DOHH2 (cell line): Measurements from ENCODE around the gene PGAP1.

Experiments used
- H3F3A ChIP-seq: fragments of 200-600 bp; sonication (generic), shearing (Covaris generic); 2 replicates; pipeline ENCODE4 v1.6.0; 2016; ENCODE audit warnings: antibody characterized with exemption, mild to moderate bottlenecking; ENCODE audit not compliant: control insufficient read depth, insufficient read depth
- H3K27ac ChIP-seq: fragments of 200-600 bp; sonication (generic); 2 replicates; pipeline ENCODE4 v1.5.1; 2014; ENCODE audit warnings: low read depth, mild to moderate bottlenecking, low read length, moderate library complexity
- H3K27me3 ChIP-seq: fragments of 200-600 bp; sonication (generic); 2 replicates; pipeline ENCODE4 v1.6.1; 2014; ENCODE audit warnings: mild to moderate bottlenecking, low read length, mixed read lengths; ENCODE audit not compliant: control insufficient read depth
- H3K36me3 ChIP-seq: fragments of 200-600 bp; sonication (generic); 2 replicates; pipeline ENCODE4 v1.6.1; 2014; ENCODE audit warnings: mild to moderate bottlenecking, low read length, moderate library complexity, mixed read lengths; ENCODE audit not compliant: control insufficient read depth
- H3K4me1 ChIP-seq: fragments of 200-600 bp; sonication (generic); 2 replicates; pipeline ENCODE4 v1.6.1; 2014; ENCODE audit warnings: mild to moderate bottlenecking, low read length, mixed read lengths; ENCODE audit not compliant: control insufficient read depth
- H3K4me2 ChIP-seq: fragments of 200-600 bp; sonication (generic); 2 replicates; pipeline ENCODE4 v1.6.0; 2014; ENCODE audit warnings: mild to moderate bottlenecking, low read length, moderate library complexity
- H3K4me3 ChIP-seq: fragments of 200-600 bp; sonication (generic); 2 replicates; pipeline ENCODE4 v1.5.1; 2014; ENCODE audit warnings: mild to moderate bottlenecking, low read length, mixed read lengths
- H3K79me2 ChIP-seq: fragments of 200-600 bp; sonication (generic); 2 replicates; pipeline ENCODE4 v1.6.1; 2014; ENCODE audit warnings: mild to moderate bottlenecking, low read length, mixed read lengths; ENCODE audit not compliant: control insufficient read depth
- H3K9me2 ChIP-seq: fragments of 200-600 bp; sonication (generic); replicated peaks from 2 replicates; pipeline ENCODE4 v1.6.1; 2014; ENCODE audit warnings: mild to moderate bottlenecking, low read length, mixed read lengths; ENCODE audit not compliant: control insufficient read depth
- H3K9me3 ChIP-seq: fragments of 200-600 bp; sonication (generic); 2 replicates; pipeline ENCODE4 v1.6.1; 2014; ENCODE audit warnings: antibody characterized with exemption, low read length, mixed read lengths; ENCODE audit not compliant: control insufficient read depth, insufficient read depth
- H4K20me1 ChIP-seq: fragments of 200-600 bp; sonication (generic); 2 replicates; pipeline ENCODE4 v1.6.0; 2014; ENCODE audit warnings: low read depth, mild to moderate bottlenecking, antibody characterized with exemption, low read length, moderate library complexity; ENCODE audit not compliant: control insufficient read depth, insufficient read depth
- EZH2phosphoT487 ChIP-seq: fragments of 200-600 bp; sonication (generic); IDR thresholded peaks from 2 replicates; pipeline ENCODE4 v1.6.1; 2017; ENCODE audit warnings: borderline replicate concordance, mild to moderate bottlenecking, antibody characterized with exemption, low read length, moderate library complexity, mixed read lengths
- TF ChIP-seq, protein P1 (sequence below): fragments of 200-600 bp; sonication (generic); IDR thresholded peaks from one replicate; pipeline ENCODE4 v1.5.1; 2014; ENCODE audit warnings: antibody characterized with exemption, mild to moderate bottlenecking, low read depth, low read length; ENCODE audit not compliant: poor library complexity, severe bottlenecking

The PGAP1 gene, protein sequence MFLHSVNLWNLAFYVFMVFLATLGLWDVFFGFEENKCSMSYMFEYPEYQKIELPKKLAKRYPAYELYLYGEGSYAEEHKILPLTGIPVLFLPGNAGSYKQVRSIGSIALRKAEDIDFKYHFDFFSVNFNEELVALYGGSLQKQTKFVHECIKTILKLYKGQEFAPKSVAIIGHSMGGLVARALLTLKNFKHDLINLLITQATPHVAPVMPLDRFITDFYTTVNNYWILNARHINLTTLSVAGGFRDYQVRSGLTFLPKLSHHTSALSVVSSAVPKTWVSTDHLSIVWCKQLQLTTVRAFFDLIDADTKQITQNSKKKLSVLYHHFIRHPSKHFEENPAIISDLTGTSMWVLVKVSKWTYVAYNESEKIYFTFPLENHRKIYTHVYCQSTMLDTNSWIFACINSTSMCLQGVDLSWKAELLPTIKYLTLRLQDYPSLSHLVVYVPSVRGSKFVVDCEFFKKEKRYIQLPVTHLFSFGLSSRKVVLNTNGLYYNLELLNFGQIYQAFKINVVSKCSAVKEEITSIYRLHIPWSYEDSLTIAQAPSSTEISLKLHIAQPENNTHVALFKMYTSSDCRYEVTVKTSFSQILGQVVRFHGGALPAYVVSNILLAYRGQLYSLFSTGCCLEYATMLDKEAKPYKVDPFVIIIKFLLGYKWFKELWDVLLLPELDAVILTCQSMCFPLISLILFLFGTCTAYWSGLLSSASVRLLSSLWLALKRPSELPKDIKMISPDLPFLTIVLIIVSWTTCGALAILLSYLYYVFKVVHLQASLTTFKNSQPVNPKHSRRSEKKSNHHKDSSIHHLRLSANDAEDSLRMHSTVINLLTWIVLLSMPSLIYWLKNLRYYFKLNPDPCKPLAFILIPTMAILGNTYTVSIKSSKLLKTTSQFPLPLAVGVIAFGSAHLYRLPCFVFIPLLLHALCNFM

DNA sequence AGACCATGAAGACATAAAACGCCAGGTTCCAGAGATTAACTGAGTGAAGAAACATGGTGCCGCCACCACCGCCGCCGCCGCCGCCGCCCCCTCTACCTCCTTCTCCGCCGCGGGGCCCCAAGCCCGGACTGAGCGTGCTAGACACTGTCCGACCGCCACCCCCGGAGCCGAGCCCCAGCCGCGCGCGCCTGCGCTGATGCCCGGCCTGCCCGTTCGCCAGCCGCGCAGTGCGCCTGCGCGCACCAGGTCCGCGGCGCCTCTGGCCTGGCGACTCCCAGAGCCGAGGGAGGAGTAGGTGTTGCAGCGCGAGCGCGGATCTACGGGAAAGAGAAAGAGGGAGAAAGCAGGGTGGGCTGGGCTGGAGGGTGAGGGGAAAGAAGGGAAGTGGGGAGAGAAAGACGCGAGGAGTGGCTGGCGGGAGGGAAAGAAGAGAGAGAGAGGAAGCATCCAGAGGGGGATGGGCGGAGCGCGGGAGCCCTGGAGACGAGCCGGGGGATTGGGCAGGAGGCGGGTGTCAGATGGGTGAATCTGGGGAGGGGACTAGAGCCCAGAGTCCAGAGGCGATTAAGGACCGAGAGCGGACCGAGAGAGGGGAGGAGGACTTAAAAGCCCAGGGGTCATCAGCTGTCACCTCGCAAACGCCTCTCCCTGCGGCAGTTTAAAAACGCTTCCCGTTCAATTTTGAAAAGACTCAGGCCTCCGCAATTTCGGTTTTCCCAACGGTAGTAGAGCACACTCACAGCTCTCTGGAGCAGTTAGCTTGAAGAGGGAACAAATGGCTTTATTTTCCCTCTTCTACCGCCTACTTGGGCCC, at the start of gene PGAP1:
TSS of gene PGAP1 (minus strand) at position 146 of the 814 bp plus-strand sequence. CDS start at position 55, 91 bp downstream.
- Histone ChIP-seq H3K79me2 (peaks cover 29% of the 10 kb centered on the region), H3K27me3 (peaks cover 11% of the 10 kb centered on the region), H3K4me2 (peak within 1 kb of the TSS; percentile 97), H3F3A (no peaks in the 10 kb centered on the region), H3K9me2 (no peaks in the 10 kb centered on the region), H3K9me3 (no peaks in the 10 kb centered on the region), H4K20me1 (no peaks in the 10 kb centered on the region), H3K36me3 (no peaks in the 10 kb centered on the region), H3K27ac (peak within 1 kb of the TSS; percentile 16; the same call in 1 of the 2 replicates), H3K4me3 (peak within 1 kb of the TSS; percentile 97), H3K4me1 (peaks cover 30% of the 10 kb centered on the region)
- TF ChIP-seq, protein P1, sequence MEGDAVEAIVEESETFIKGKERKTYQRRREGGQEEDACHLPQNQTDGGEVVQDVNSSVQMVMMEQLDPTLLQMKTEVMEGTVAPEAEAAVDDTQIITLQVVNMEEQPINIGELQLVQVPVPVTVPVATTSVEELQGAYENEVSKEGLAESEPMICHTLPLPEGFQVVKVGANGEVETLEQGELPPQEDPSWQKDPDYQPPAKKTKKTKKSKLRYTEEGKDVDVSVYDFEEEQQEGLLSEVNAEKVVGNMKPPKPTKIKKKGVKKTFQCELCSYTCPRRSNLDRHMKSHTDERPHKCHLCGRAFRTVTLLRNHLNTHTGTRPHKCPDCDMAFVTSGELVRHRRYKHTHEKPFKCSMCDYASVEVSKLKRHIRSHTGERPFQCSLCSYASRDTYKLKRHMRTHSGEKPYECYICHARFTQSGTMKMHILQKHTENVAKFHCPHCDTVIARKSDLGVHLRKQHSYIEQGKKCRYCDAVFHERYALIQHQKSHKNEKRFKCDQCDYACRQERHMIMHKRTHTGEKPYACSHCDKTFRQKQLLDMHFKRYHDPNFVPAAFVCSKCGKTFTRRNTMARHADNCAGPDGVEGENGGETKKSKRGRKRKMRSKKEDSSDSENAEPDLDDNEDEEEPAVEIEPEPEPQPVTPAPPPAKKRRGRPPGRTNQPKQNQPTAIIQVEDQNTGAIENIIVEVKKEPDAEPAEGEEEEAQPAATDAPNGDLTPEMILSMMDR, result no peak
- no peak for TF ChIP-seq EZH2phosphoT487

DNA sequence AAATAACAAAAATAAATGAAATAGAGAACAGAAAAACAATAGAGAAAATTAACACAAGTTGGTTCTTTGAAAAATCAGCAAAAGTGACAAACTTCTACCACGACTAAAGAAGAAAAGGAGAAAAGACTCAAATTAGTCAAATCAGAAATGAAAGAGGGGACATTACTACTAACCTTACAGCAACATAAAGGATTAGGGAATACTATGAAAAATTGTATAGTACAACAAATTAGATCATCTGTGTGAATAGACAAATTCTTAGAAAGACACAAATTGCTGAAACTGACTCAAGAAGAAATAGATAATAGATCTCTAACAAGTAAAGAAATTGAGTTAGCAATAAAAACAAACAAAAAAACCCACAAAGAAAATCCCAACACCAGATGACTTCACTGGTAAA, 48.5 kb upstream of the PGAP1 start:
- TF ChIP-seq, protein P1, result no peak
- no peak for TF ChIP-seq EZH2phosphoT487

DNA sequence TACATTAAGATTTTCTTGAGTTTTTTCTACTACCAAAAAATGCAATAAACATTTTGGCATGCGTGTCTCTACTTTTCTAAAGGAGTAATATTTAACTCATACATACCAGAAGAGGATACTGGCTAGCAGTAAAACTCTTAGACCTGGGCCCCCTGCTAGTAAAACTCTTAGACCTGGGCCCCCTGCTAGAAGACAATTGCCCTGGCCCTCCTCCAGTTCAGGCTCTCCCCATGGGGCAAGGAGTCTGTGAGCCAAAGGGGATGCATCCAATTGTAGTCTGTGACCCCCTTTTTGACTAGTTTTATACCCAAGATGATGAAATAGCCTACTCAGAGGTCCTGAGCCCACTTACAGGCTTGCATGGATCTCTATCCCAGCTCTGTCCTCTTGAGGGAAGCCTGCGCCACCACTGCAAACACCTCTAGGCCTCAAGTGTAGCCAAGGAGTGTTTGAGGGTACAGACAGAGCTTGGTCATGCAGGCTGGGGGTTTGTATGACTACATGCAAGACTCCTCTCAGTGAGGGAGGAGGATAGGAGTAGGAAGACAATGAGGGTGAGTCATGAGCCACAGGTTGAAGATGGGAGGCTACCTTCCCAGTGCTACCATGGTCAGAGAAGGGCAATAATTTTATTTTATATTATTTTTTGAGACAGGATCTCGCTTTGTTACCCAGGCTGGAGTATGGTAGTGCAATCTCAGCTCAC, 45.2 kb upstream of the PGAP1 start:
- Histone ChIP-seq H3K9me2 (no peaks in the 10 kb centered on the region), H3K4me1 (no peaks in the 10 kb centered on the region), H3K27me3 (0 out of 2 replicates have a peak, but pooled peaks cover 2% of the 10 kb centered on the region), H3K27ac (no peak overlapping the region), H3F3A (no peaks in the 10 kb centered on the region), H3K4me2 (no peak overlapping the region), H3K4me3 (no peak overlapping the region), H3K79me2 (no peaks in the 10 kb centered on the region), H3K36me3 (no peaks in the 10 kb centered on the region), H4K20me1 (no peaks in the 10 kb centered on the region), H3K9me3 (no peaks in the 10 kb centered on the region)
- TF ChIP-seq, protein P1, result no peak
- no peak for TF ChIP-seq EZH2phosphoT487

More for the DNA sequence above, 48.5 kb upstream of the PGAP1 start:
- Histone ChIP-seq H3K79me2 (no peaks in the 10 kb centered on the region), H3K27ac (no peak overlapping the region), H3K4me1 (no peaks in the 10 kb centered on the region), H3K4me2 (no peak overlapping the region), H4K20me1 (no peaks in the 10 kb centered on the region), H3K9me2 (no peaks in the 10 kb centered on the region), H3K9me3 (no peaks in the 10 kb centered on the region), H3K27me3 (0 out of 2 replicates have a peak, but pooled peaks cover 2% of the 10 kb centered on the region), H3F3A (no peaks in the 10 kb centered on the region), H3K36me3 (no peaks in the 10 kb centered on the region), H3K4me3 (no peak overlapping the region)
